Measurements from ENCODE around the gene OR2V1.
A peak's percentile ranks its signal among the peaks of the same experiment; 100 is the strongest.

The OR2V1 gene

GRCh38 chr5:181129601-181130000 lies 1.4 kb downstream of the OR2V1 start:
- no peak overlapping the region for H3K4me3 ChIP-seq
- DNase-seq, result peak in 1 of 2 donors; percentile 35
- H3K27me3 ChIP-seq, result peaks cover 0 to 53% of the 10 kb centered on the region in 2 donors
- no peak for TF ChIP-seq CTCF (IDR thresholded peaks at IDR 0.05)
- intact Hi-C loops (cut with DNase I; ENCODE audit: low total_unique reads), result no loop called here
- H3K27ac ChIP-seq, result no peak overlapping the region
- no peaks in the 10 kb centered on the region for H3K36me3 ChIP-seq
- peaks cover 0 to 3% (median 0%) of the 10 kb centered on the region in 3 donors for H3K9me3 ChIP-seq
- no peaks in the 10 kb centered on the region for H3K4me1 ChIP-seq

GRCh38 chr5:181127907-181128626 lies 2.9 kb downstream of the OR2V1 start:
- Histone ChIP-seq H3K36me3 (no peaks in the 10 kb centered on the region), H3K4me3 (no peak overlapping the region), H3K27ac (no peak overlapping the region), H3K27me3 (peaks cover 0 to 53% of the 10 kb centered on the region in 2 donors), H3K4me1 (no peaks in the 10 kb centered on the region), H3K9me3 (peaks cover 0 to 3% (median 0%) of the 10 kb centered on the region in 3 donors)
- TF ChIP-seq CTCF (IDR thresholded peaks at IDR 0.05), result no peak
- DNase-seq, result peak in 1 of 2 donors; percentile 35
- intact Hi-C loops (cut with DNase I; ENCODE audit: low total_unique reads), result no loop called here

GRCh38 chr5:181127456-181127855 lies 3.5 kb downstream of the OR2V1 start:
- Histone ChIP-seq H3K9me3 (peaks cover 0 to 3% (median 0%) of the 10 kb centered on the region in 3 donors), H3K36me3 (no peaks in the 10 kb centered on the region), H3K27me3 (peaks cover 0 to 54% of the 10 kb centered on the region in 2 donors), H3K27ac (no peak overlapping the region), H3K4me1 (no peaks in the 10 kb centered on the region), H3K4me3 (no peak overlapping the region)
- no peak for TF ChIP-seq CTCF (IDR thresholded peaks at IDR 0.05)
- peak in 1 of 2 donors; percentile 25 for DNase-seq
- intact Hi-C loops (cut with DNase I; ENCODE audit: low total_unique reads), result no loop called here

GRCh38 chr5:181126841-181127240 lies 4.1 kb downstream of the OR2V1 start:
- Histone ChIP-seq H3K9me3 (peaks cover 0 to 3% (median 0%) of the 10 kb centered on the region in 3 donors), H3K27me3 (peaks cover 0 to 60% of the 10 kb centered on the region in 2 donors), H3K36me3 (no peaks in the 10 kb centered on the region), H3K4me1 (no peaks in the 10 kb centered on the region), H3K4me3 (no peak overlapping the region), H3K27ac (no peak overlapping the region)
- peak in 1 of 2 donors; percentile 45 for DNase-seq
- intact Hi-C loops (cut with DNase I; ENCODE audit: low total_unique reads), result no loop called here
- TF ChIP-seq CTCF (IDR thresholded peaks at IDR 0.05), result no peak

- H3K9me3 ChIP-seq, result peaks cover 0 to 3% (median 0%) of the 10 kb centered on the region in 3 donors
- intact Hi-C loops (cut with DNase I; ENCODE audit: low total_unique reads), result no loop called here
- no peak overlapping the region for H3K4me3 ChIP-seq
- H3K4me1 ChIP-seq, result no peaks in the 10 kb centered on the region
- no peak overlapping the region for H3K27ac ChIP-seq
- peaks cover 0 to 51% of the 10 kb centered on the region in 2 donors for H3K27me3 ChIP-seq
- no peak for TF ChIP-seq CTCF (IDR thresholded peaks at IDR 0.05)
- peak in 1 of 2 donors; percentile 37 for DNase-seq
- no peaks in the 10 kb centered on the region for H3K36me3 ChIP-seq
Observed at GRCh38 chr5:181124526-181124925, 6.4 kb downstream of the OR2V1 start.

Measured in tibial artery (tissue), 4 donors.